ENCODE data around the gene SH2B2.
"Not testable (repeated sequence)": the region's sequence is repeated elsewhere in the genome, so short reads cannot be mapped to it uniquely, and the experiment has no call there.

The SH2B2 gene

GRCh38 chr7:102337420-102337819 lies 50.8 kb downstream of the SH2B2 start:
- DNase-seq: not testable (repeated sequence)

- not testable (repeated sequence) for DNase-seq
Measured at GRCh38 chr7:102340599-102341368, 54.1 kb downstream of the SH2B2 start.

DNA sequence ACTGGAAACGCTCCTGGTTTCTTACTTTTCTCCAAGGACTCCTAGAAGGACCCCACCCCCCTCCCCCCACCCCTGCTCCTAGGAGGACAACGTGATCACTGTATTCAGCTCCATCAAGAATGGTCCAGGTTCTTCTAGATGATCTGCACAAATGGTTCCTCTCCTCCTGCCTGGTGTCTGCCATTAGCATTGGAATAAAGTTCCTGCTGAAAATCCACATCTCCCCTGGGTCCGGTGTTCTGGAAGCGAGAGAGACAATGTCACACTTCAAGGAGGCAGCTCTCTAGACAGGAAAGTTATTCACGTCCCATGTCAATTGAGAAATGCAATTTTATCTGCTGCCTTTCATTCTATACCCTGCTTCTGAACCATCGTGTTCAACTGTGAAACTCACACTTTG lies 60.3 kb downstream of the SH2B2 start:
- not testable (repeated sequence) for DNase-seq

- not testable (repeated sequence) for DNase-seq
Measured at GRCh38 chr7:102356344-102356743, 69.7 kb downstream of the SH2B2 start, which contains the start of gene SPDYE6. TSS of gene SPDYE6 (minus strand) at chr7:102356444. CDS start at chr7:102356023, 421 bp downstream.

GRCh38 chr7:102363549-102364393 lies 77.1 kb downstream of the SH2B2 start:
- peak; percentile 98 for DNase-seq

DNA sequence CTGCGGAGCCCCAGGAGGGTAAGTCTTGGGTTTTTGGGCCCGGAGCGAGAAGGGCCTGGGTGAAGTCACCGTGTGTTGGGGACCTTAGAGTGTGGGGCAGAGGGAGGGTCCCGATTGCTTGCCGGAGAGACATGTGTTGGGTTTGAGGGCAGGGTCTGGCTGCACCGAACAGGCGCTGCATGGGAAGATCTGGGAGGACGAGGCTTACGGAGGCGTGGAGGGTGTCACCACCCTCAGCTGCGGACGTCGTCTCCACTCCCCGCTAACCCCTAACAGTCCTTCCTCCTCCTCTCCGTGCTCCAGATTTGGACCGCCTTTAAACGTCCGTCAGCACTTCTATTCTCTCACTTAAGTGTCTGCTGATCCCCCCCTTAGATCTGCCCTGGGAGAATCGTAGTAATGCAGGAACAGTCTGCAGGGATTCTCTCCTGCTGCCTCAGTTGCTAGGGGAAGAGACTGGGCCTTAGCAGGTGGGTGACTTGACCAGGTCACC lies 77.8 kb downstream of the SH2B2 start:
- DNase-seq: not testable (repeated sequence)

- not testable (repeated sequence) for DNase-seq
Measured at GRCh38 chr7:102365390-102365789, 78.7 kb downstream of the SH2B2 start.

DNA sequence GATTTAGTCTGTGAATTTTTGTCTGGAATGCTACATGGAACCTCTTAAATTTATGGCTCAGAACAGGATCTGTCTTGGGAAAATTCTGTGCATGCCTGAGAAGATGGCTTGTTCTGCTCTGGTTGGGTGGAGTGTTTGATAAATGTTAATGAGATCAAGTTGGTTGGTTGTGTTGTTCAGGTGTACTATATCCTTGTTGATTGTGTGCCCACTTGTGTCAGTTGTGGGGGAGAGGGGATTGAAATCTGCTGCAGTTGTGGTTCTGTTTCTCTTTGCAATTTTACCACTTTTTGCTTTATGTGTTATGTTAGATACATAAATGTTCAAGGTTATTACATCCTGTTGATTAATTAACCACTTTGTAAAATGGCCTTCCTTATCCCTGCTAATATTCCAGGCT lies 83.4 kb downstream of the SH2B2 start:
- DNase-seq: not testable (repeated sequence)
